Liver (tissue), 3 donors: ENCODE data around the gene DAAM1.

Experiments
- CTCF ChIP-seq: fragments of 150-350 bp; IDR thresholded peaks from 2 replicates; pipeline ENCODE4 v1.5.1; 2017; ENCODE audit warnings: improper control_type of control experiment, low read depth, low read length; ENCODE audit not compliant: missing input control
- EGR1 ChIP-seq, 2 donors: IDR thresholded peaks; 2 replicates each; pipeline ENCODE4 v1.6.1; 2016 to 2018; ENCODE audit warnings: antibody characterized with exemption in 2 of 2, low read depth in 2 of 2
- REST ChIP-seq: IDR thresholded peaks from 2 replicates; pipeline ENCODE4 v1.6.1; 2016; ENCODE audit warnings: antibody characterized with exemption, mild to moderate bottlenecking
- donor health status: healthy.
- donor health status: healthy.

- no peak for TF ChIP-seq CTCF
- TF ChIP-seq EGR1 (IDR thresholded peaks at IDR 0.05; ENCODE audit: low read depth in 2 of 2), result no peak
- no peak for TF ChIP-seq REST
Measured at GRCh38 chr14:59254911-59255545, 66.6 kb downstream of the DAAM1 start.
